Neural cell (in vitro differentiated cells): ENCODE measurements around the gene TMEM170A. TPM values are rescaled to one million over a fixed set of nuclear protein-coding genes. Genes with fewer than 3 reads are reported as not detected.
A peak's percentile ranks its signal among the peaks of the same experiment; 100 is the strongest.

Experiments used
- H2AFZ ChIP-seq: fragments of 200-600, 300-800 bp; sonication (generic), shearing (Covaris generic); 2 replicates; pipeline ENCODE4 v1.6.0; 2014; ENCODE audit warnings: low read depth, mild to moderate bottlenecking, antibody characterized with exemption, low read length, moderate library complexity
- H3F3A ChIP-seq: fragments of 200-600 bp; shearing (Covaris generic); 2 replicates; pipeline ENCODE4 v1.6.1; 2016; ENCODE audit warnings: mild to moderate bottlenecking, moderate library complexity, mixed read lengths, antibody characterized with exemption, low read length; ENCODE audit not compliant: insufficient read depth, poor library complexity, severe bottlenecking
- H3K27ac ChIP-seq: fragments of 200-600, 300-800 bp; sonication (generic), shearing (Covaris generic); 2 replicates; pipeline ENCODE4 v1.5.1; 2014; ENCODE audit warnings: mild to moderate bottlenecking, low read length, moderate library complexity
- H3K27me3 ChIP-seq: fragments of 300-800, 200-600 bp; sonication (generic), shearing (Covaris generic); 2 replicates; pipeline ENCODE4 v1.6.0; 2014; ENCODE audit warnings: mild to moderate bottlenecking, low read depth, low read length, moderate library complexity; ENCODE audit not compliant: insufficient read depth
- H3K36me3 ChIP-seq: fragments of 300-800, 200-600 bp; sonication (generic), shearing (Covaris generic); 2 replicates; pipeline ENCODE4 v1.5.1; 2014; ENCODE audit warnings: mild to moderate bottlenecking, antibody characterized with exemption, low read length, moderate library complexity; ENCODE audit not compliant: insufficient read depth
- H3K4me2 ChIP-seq: fragments of 300-800, 200-600 bp; sonication (generic), shearing (Covaris generic); 2 replicates; pipeline ENCODE4 v1.6.0; 2014; ENCODE audit warnings: mild to moderate bottlenecking, low read length
- H3K4me3 ChIP-seq: fragments of 300-800, 200-600 bp; sonication (generic), shearing (Covaris generic); 2 replicates; pipeline ENCODE4 v1.5.1; 2014; ENCODE audit warnings: mild to moderate bottlenecking, low read length, moderate library complexity
- H3K79me2 ChIP-seq: fragments of 200-600 bp; shearing (Covaris generic); replicated peaks from 2 replicates; pipeline ENCODE4 v1.6.0; 2014; ENCODE audit warnings: mild to moderate bottlenecking, low read length, moderate library complexity; ENCODE audit not compliant: insufficient read depth
- H3K9ac ChIP-seq: fragments of 300-800, 200-600 bp; sonication (generic), shearing (Covaris generic); 2 replicates; pipeline ENCODE4 v1.6.1; 2016; ENCODE audit warnings: mild to moderate bottlenecking, low read length, mixed read lengths
- H3K9me2 ChIP-seq: fragments of 200-600 bp; shearing (Covaris generic); 2 replicates; pipeline ENCODE4 v1.6.1; 2016; ENCODE audit warnings: mild to moderate bottlenecking, low read length, mixed read lengths; ENCODE audit not compliant: insufficient read depth
- H3K9me3 ChIP-seq: fragments of 200-600, 300-800 bp; sonication (generic), shearing (Covaris generic); 2 replicates; pipeline ENCODE4 v1.6.1; 2016; ENCODE audit warnings: mild to moderate bottlenecking, mixed run types, low read length, moderate library complexity, mixed read lengths
- H4K20me1 ChIP-seq: fragments of 200-600 bp; shearing (Covaris generic); 2 replicates; pipeline ENCODE4 v1.6.1; 2016; ENCODE audit warnings: mild to moderate bottlenecking, mixed run types; ENCODE audit not compliant: insufficient read depth
- CTCF ChIP-seq: fragments of 450-650 bp; IDR thresholded peaks from 2 replicates; pipeline ENCODE4 v1.5.1; 2014; ENCODE audit warnings: antibody characterized with exemption, mild to moderate bottlenecking, moderate library complexity; ENCODE audit not compliant: poor library complexity, severe bottlenecking
- EP300 ChIP-seq: fragments of 450-650 bp; conservative IDR thresholded peaks from 2 replicates; pipeline ENCODE4 v1.6.1; 2014; ENCODE audit warnings: antibody characterized with exemption, mild to moderate bottlenecking, moderate library complexity; ENCODE audit not compliant: poor library complexity, severe bottlenecking
- EZH2 ChIP-seq: fragments of 200-600, 300-800 bp; shearing (Covaris generic), sonication (generic); IDR thresholded peaks from 2 replicates; pipeline ENCODE4 v1.6.1; 2014; ENCODE audit warnings: antibody characterized with exemption, low read length, borderline replicate concordance, mild to moderate bottlenecking; ENCODE audit not compliant: insufficient read depth, poor library complexity, severe bottlenecking
- MXI1 ChIP-seq: fragments of 450-650 bp; conservative IDR thresholded peaks from 2 replicates; pipeline ENCODE4 v1.6.1; 2014; ENCODE audit warnings: antibody characterized with exemption, mild to moderate bottlenecking; ENCODE audit not compliant: poor library complexity, severe bottlenecking
- POLR2AphosphoS5 ChIP-seq: IDR thresholded peaks from 2 replicates; pipeline ENCODE4 v1.6.1; 2012
- RAD21 ChIP-seq: fragments of 450-650 bp; conservative IDR thresholded peaks from 2 replicates; pipeline ENCODE4 v1.6.1; 2014; ENCODE audit warnings: antibody characterized with exemption, mild to moderate bottlenecking, moderate library complexity
- REST ChIP-seq: IDR thresholded peaks from 2 replicates; pipeline ENCODE4 v1.6.1; 2012; ENCODE audit warnings: borderline replicate concordance
- SMC3 ChIP-seq: fragments of 450-650 bp; conservative IDR thresholded peaks from 2 replicates; pipeline ENCODE4 v1.6.1; 2014; ENCODE audit warnings: antibody characterized with exemption, mild to moderate bottlenecking, moderate library complexity; ENCODE audit not compliant: poor library complexity
- TAF1 ChIP-seq: IDR thresholded peaks from 2 replicates; pipeline ENCODE4 v1.6.1; 2012; ENCODE audit warnings: low read depth
- polyA plus RNA-seq: library from polyadenylated mRNA; depleted of rRNA; stranded (reverse); fragments of >200 nt; gene quantifications from 2 replicates; pipeline ENCODE4 v1.2.3, GENCODE V29; 2014

The TMEM170A gene
- polyA plus RNA-seq, 1 donor from 2014 or later: 35.9 TPM

DNA sequence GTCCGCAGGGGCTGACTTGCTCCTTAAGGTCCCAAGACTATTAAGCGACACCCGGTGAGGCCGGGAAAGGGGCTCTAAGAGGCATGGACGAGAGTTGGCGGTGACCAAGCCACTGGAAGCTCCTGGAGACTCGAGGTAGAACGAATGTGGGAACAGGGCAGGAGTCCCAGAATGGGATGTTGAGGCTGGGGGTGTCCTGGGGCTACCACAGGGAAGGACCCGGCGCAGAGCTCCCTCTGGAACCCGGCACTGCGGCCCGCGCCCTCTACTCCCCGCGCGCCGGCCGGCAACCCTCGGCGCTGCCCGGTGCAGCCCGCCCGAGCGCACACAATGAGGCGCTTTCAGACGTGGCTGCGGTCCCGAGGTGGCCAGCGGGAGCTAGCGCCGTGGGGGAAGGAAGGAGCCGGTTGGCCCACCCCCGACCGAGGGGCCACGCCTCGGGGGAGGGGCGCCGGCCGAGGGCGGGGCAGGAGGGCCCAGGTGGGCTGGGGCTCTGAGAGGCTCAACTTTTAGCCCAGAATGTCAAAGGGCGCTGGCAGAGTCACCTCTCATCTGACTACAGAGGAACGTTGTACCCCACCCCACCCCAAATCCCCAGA is 30.7 kb upstream of the TMEM170A start, which contains the start of gene CHST6:
CHST6 (minus strand) TSS at position 366 of the 599 bp plus-strand sequence. CDS start 15,613 bp downstream, outside the sequence.
- H3K9ac ChIP-seq: no peak within 1 kb of the TSS
- H4K20me1 ChIP-seq: no peaks in the 10 kb centered on the region
- H3F3A ChIP-seq: no peaks in the 10 kb centered on the region
- H3K27ac ChIP-seq: no peak within 1 kb of the TSS
- no peaks in the 10 kb centered on the region for H3K9me2 ChIP-seq
- peak within 1 kb of the TSS; percentile 50 for H3K4me3 ChIP-seq
- peaks cover 15% of the 10 kb centered on the region for H3K27me3 ChIP-seq
- TF ChIP-seq EP300: no peak
- TF ChIP-seq SMC3: no peak
- TF ChIP-seq EZH2: no peak
- no peak for TF ChIP-seq RAD21
- TF ChIP-seq CTCF: no peak
- no peak for TF ChIP-seq POLR2AphosphoS5
- no peak for TF ChIP-seq TAF1
- H3K4me2 ChIP-seq: no peak within 1 kb of the TSS
- H2AFZ ChIP-seq: no peak within 1 kb of the TSS
- H3K9me3 ChIP-seq: no peaks in the 10 kb centered on the region
- H3K36me3 ChIP-seq: no peaks in the 10 kb centered on the region
- H3K79me2 ChIP-seq: no peaks in the 10 kb centered on the region

DNA sequence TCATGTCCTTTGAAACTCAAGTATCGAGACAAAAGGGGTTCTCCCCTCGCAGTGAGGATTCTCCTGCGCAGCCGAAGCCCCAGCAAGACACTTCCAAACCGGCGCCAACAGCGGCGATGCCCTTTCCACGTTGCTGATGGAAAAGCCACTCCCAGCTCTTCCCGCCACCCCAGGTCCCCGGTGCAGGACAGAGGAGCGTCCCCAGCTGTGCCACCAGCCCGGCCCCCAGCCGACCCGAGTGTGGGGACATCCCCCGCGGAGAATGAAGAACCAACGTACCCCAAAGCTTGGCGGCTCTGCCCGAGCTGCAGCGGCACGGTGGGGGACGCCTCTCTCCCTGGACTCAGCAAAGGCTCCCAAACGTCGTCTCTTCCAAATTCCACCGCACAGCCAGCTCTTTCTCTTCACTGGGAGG is 30.2 kb upstream of the TMEM170A start:
- Histone ChIP-seq H3K4me3 (peak overlapping the region; percentile 50), H3F3A (no peaks in the 10 kb centered on the region), H3K9me3 (no peaks in the 10 kb centered on the region), H3K27ac (no peak overlapping the region), H3K9ac (no peak overlapping the region), H3K9me2 (no peaks in the 10 kb centered on the region), H4K20me1 (no peaks in the 10 kb centered on the region), H3K27me3 (peaks cover 15% of the 10 kb centered on the region), H3K79me2 (no peaks in the 10 kb centered on the region), H3K36me3 (no peaks in the 10 kb centered on the region), H2AFZ (no peak overlapping the region), H3K4me2 (no peak overlapping the region)
- TF ChIP-seq RAD21 (no peak), REST (no peak), SMC3 (no peak), EP300 (no peak), MXI1 (no peak), TAF1 (no peak), CTCF (no peak), POLR2AphosphoS5 (no peak), EZH2 (no peak)
